Naive B cell (primary cell): ENCODE data around the gene VWF. TPM values are rescaled to one million over a fixed set of nuclear protein-coding genes. Genes with fewer than 3 reads are reported as not detected.
"Not testable (repeated sequence)": the region's sequence is repeated elsewhere in the genome, so short reads cannot be mapped to it uniquely, and the experiment has no call there.

Source experiments
- ATAC-seq, 2 donors: fragments of 150-1000 bp; cut with Tn5 transposase; 2 replicates each; pipeline ENCODE4 v1.10.0; 2021; ENCODE audit warnings: low read depth in 2 of 2, mild to moderate bottlenecking in 2 of 2, moderate library complexity in 2 of 2
- DNase-seq: peaks from one replicate; pipeline ENCODE4 v3.0.0; 2022
- H3K27ac Mint-ChIP-seq, 6 donors: one replicate each; pipeline ENCODE4 v1.8.0; 2020 to 2022; ENCODE audit warnings: mild to moderate bottlenecking in 6 of 6, mixed read lengths in 6 of 6, moderate library complexity in 5 of 6, inconsistent platforms in 2 of 6
- H3K27me3 Mint-ChIP-seq, 3 donors: one replicate each; pipeline ENCODE4 v1.8.0; 2021 to 2022; ENCODE audit warnings: mixed read lengths in 3 of 3, mild to moderate bottlenecking in 1 of 3
- H3K36me3 Mint-ChIP-seq, 2 donors: one replicate each; pipeline ENCODE4 v1.8.0; 2020 to 2022; ENCODE audit warnings: mixed read lengths in 2 of 2, inconsistent platforms in 1 of 2, mild to moderate bottlenecking in 1 of 2
- H3K4me1 Mint-ChIP-seq, 3 donors: one replicate each; pipeline ENCODE4 v1.8.0; 2020 to 2022; ENCODE audit warnings: mixed read lengths in 3 of 3, inconsistent platforms in 1 of 3, mild to moderate bottlenecking in 1 of 3, moderate library complexity in 1 of 3
- H3K4me3 Mint-ChIP-seq, 8 donors: one replicate each; pipeline ENCODE4 v1.8.0; 2020 to 2022; ENCODE audit warnings: mild to moderate bottlenecking in 8 of 8, mixed read lengths in 8 of 8, moderate library complexity in 8 of 8, inconsistent platforms in 2 of 8
- H3K9me3 Mint-ChIP-seq, 7 donors: one replicate each; pipeline ENCODE4 v1.8.0; 2020 to 2022; ENCODE audit warnings: mixed read lengths in 7 of 7, mild to moderate bottlenecking in 5 of 7, inconsistent platforms in 2 of 7, moderate library complexity in 1 of 7
- polyA plus RNA-seq, 6 donors: library from polyadenylated mRNA; unstranded; fragments of 300-500 nt; fragmentation: Illumina TruSeq; gene quantifications; one replicate each; pipeline ENCODE4 v1.2.3, GENCODE V29; 2021; ENCODE audit warnings: low read depth in 6 of 6

The VWF gene
- under 1 TPM in 2 of 6 donors, not detected in 4; 0.03 to 0.08 TPM for polyA plus RNA-seq

DNA sequence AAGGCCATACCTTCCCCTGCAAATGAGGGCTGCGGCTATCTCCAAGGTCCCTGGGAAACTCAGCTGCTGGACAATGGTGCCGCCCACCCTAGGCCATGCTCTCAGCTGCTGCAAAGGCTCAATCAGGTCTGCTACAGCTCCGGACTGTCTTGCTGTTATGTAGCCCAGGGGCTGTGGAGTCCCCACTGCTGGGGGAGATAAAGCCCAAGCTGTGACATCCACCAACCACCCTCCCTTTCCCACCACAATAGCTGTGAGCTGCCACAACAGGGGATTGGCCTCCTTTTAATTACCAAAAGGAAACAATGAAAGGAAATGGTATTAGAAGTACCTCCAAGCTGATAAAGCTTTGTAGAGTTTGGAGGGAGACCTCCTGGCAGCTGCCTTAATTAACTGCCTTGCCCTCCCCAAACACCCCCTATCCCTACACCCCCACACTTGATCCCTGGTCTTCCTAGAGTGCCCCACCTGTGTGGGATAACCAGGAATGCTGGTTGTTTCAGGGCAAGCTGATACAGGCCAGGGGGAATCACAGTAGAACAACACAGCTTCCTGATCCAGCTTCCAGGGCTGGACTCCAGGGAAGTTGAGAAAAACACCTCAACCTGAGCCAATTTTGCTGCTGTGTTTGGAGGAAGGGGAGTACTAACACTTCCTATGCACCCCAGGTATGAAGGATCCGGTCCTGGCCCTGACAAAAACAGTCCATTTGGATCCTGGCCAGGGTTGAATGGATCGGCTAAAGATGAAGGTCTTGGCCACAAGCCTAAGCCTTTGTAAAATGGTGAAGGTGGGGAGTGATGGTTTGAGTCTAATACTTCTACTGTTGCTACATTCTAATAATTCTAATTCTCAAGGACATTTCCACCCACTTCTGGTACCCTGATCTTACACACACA lies at the start of gene VWF:
VWF (minus strand) TSS at position 260 of the 899 bp plus-strand sequence. CDS start 1,474 bp downstream, outside the sequence.
- peaks cover 10 to 25% (median 18%) of the 10 kb centered on the region in 3 donors for H3K27me3 Mint-ChIP-seq
- H3K27ac Mint-ChIP-seq = no peak within 1 kb of the TSS
- no peaks in the 10 kb centered on the region for H3K36me3 Mint-ChIP-seq
- DNase-seq = no peak
- peaks cover 0 to 1% (median 0%) of the 10 kb centered on the region in 7 donors for H3K9me3 Mint-ChIP-seq
- no peak for ATAC-seq
- no peak within 1 kb of the TSS for H3K4me3 Mint-ChIP-seq
- H3K4me1 Mint-ChIP-seq = no peaks in the 10 kb centered on the region

DNA sequence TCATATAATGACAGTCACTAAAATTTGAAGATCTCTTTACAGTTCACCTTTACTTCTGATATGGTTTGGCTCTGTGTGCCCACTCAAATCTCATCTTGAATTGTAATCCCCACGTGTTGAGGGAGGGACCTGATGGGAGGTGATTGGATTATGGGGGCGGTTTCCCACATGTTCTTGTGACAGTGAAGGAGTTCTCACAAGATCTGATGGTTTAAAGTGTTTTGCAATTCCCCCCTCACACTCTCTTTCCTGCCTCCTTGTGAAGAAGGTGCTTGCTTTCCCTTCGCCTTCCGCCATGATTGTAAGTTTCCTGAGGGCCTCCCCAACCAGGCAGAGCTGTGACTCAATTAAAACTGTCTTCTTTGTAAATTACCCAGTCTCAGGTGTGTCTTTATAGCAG lies 48.4 kb upstream of the VWF start:
- no peaks in the 10 kb centered on the region for H3K36me3 Mint-ChIP-seq
- no peaks in the 10 kb centered on the region for H3K9me3 Mint-ChIP-seq
- no peak overlapping the region for H3K27ac Mint-ChIP-seq
- no peak overlapping the region for H3K4me3 Mint-ChIP-seq
- H3K4me1 Mint-ChIP-seq = peaks cover 5 to 10% (median 10%) of the 10 kb centered on the region in 3 donors
- ATAC-seq (no peak), DNase-seq (no peak)
- H3K27me3 Mint-ChIP-seq = peaks cover 4 to 10% (median 10%) of the 10 kb centered on the region in 3 donors

DNA sequence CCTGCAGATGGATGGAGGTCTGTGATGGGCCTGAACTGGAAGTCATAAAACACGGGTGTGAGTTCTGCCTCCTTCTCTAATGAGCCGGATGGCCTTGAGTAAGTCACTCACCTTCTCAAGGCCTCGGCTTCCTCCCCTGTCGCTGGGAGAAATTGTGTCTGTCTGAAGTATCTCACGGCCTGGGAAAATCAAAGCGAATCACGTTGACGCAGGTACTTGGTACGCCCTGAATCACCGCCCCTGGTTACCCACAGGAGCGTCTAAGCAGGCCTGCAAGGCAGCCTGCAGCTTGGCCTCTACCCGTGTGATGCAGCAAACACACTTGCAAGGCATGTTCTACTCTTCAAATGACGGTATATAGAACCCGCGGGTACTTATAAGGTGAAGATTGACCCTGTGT lies 47.6 kb upstream of the VWF start:
- Mint-ChIP-seq H3K36me3 (no peaks in the 10 kb centered on the region), H3K4me1 (peaks cover 13 to 18% (median 18%) of the 10 kb centered on the region in 3 donors), H3K27me3 (peaks cover 4 to 10% (median 10%) of the 10 kb centered on the region in 3 donors), H3K9me3 (no peaks in the 10 kb centered on the region), H3K4me3 (no peak overlapping the region), H3K27ac (no peak overlapping the region)
- no peak for ATAC-seq
- no peak for DNase-seq

DNA sequence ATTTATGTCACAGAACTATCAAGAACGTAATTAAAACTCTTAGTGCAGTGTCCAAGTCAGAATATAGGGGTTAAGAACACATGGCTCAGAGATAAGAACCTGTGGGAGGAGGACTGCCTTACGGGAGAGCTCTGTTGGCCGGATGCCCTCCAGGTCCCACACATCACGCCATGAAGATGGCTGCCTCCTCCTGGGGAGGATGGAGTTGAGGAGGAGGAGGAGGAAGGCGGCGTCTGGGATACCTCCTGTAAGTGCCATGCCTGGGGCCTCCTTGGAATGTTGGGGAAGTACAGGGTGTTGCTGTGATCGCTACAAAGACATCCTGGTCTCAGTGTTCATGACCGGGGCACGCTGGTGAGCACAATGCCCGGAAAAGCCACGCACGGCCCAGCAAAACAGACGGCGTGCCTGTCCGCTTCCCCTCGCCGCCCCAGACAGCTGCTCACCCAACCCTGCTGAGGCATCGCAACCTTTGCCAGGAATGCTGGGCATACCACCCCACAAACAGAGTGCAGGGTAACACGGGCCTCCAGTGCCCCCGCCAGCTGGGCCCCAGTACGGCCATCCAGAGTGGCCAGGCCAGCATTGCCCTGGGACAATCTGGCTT lies 47.0 kb upstream of the VWF start:
- Mint-ChIP-seq H3K36me3 (no peaks in the 10 kb centered on the region), H3K9me3 (no peaks in the 10 kb centered on the region), H3K4me1 (peaks cover 16 to 23% (median 23%) of the 10 kb centered on the region in 3 donors), H3K27ac (peak overlapping the region in 1 of 6 donors; percentile 88), H3K27me3 (peaks cover 4 to 10% (median 10%) of the 10 kb centered on the region in 3 donors), H3K4me3 (no peak overlapping the region)
- no peak for ATAC-seq
- DNase-seq = no peak

DNA sequence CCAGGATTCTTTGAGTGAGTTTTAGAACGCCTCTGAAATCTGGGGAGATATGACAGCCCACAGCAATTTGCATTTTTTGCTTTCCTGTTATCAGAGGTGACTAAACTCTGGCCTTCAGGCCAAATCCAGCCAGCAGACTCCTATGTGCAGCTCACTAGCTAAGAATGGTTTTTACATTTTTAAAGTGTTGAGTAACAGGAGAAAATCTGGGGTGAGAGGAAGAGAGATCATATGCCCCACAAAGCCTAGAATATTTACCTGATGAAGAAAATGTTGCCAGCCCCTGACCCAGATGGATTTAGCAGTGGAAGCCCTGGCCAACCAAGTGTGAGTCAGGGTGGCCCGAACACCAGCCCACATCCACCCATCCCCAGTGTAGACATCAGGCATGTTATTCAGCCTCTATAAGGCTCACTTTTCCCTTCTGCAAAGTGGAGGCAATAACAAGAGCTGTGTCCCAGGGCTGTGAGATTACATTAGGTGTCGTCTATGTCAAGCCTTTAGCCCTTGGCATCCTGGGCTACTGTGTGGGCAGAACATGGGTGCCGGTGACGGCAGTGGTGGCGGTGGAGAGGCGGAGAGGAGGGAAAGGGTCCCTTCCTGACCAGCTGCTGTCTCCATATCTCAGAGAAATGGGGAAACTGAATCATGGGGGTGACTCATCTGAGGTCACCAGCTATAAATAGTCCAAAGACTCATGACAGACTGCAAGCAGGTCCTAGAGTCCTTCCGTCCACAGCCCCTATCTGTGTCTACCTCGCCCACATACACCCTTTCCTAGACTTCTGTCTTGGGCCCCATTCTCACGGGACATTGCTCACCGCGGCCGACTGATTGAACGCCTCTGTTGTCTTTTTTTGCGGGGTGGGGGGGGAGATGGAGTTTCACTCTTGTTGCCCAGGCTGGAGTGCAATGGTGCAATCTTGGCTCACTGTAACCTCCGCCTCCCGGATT lies 43.1 kb upstream of the VWF start:
- Mint-ChIP-seq H3K27me3 (peaks cover 0 to 10% (median 2%) of the 10 kb centered on the region in 3 donors), H3K27ac (peak overlapping the region; percentile 18 to 97 (median 92)), H3K9me3 (no peaks in the 10 kb centered on the region), H3K36me3 (no peaks in the 10 kb centered on the region), H3K4me3 (peak overlapping the region in 4 of 8 donors; percentile 13 to 90 (median 60)), H3K4me1 (peaks cover 16 to 25% (median 23%) of the 10 kb centered on the region in 3 donors)
- ATAC-seq (peak; percentile 85 to 88), DNase-seq (peak; percentile 46)

DNA sequence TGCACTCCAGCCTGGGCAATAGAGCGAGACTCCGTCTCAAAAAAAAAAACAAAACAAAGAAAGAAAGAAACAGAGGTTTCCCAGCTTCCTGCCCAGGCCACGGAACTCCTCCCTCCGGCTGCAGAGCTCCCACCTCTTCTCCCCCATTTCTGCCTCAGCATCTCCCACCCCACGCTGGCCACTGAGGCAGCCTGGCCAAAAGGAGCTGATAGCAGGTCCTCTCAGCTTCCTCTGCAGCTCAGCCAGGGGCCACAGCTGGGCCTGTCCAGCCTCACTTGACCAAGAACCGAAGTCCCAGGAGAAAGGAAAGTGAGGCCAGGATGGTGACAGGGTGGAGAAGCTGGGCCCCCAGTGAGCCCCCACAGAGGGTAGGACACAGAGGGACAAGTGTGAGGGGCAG lies 42.3 kb upstream of the VWF start:
- Mint-ChIP-seq H3K4me3 (no peak overlapping the region), H3K36me3 (no peaks in the 10 kb centered on the region)

DNA sequence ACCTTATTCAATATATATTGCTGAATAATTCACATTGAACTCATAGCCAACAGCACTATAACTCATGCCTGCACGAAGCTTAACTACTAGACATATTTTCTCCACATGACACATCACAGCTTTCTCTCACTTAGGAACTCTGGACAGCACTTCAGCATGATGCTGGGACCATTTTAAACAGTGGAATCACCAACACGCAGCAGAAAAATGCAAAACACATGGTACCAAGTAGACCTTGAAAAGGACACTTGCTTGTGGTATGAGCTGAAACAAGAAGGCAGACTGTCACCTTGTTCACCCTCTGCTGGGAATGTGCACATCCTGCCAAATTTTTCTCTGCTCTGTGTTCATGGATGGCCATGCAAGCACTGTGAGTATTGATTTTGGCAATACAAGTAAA lies 40.9 kb upstream of the VWF start:
- peaks cover 16 to 25% (median 23%) of the 10 kb centered on the region in 3 donors for H3K4me1 Mint-ChIP-seq
- no peak overlapping the region for H3K27ac Mint-ChIP-seq
- H3K36me3 Mint-ChIP-seq = no peaks in the 10 kb centered on the region
- no peaks in the 10 kb centered on the region for H3K9me3 Mint-ChIP-seq
- no peak overlapping the region for H3K4me3 Mint-ChIP-seq
- H3K27me3 Mint-ChIP-seq = peaks cover 4 to 17% (median 12%) of the 10 kb centered on the region in 3 donors
- DNase-seq (no peak), ATAC-seq (no peak)

More for the DNA sequence above, 42.3 kb upstream of the VWF start:
- DNase-seq = no peak
- peak overlapping the region in 5 of 6 donors; percentile 18 to 97 (median 90) for H3K27ac Mint-ChIP-seq
- H3K27me3 Mint-ChIP-seq = peaks cover 0 to 10% (median 0%) of the 10 kb centered on the region in 3 donors
- no peaks in the 10 kb centered on the region for H3K9me3 Mint-ChIP-seq
- peaks cover 16 to 25% (median 23%) of the 10 kb centered on the region in 3 donors for H3K4me1 Mint-ChIP-seq
- no peak for ATAC-seq

DNA sequence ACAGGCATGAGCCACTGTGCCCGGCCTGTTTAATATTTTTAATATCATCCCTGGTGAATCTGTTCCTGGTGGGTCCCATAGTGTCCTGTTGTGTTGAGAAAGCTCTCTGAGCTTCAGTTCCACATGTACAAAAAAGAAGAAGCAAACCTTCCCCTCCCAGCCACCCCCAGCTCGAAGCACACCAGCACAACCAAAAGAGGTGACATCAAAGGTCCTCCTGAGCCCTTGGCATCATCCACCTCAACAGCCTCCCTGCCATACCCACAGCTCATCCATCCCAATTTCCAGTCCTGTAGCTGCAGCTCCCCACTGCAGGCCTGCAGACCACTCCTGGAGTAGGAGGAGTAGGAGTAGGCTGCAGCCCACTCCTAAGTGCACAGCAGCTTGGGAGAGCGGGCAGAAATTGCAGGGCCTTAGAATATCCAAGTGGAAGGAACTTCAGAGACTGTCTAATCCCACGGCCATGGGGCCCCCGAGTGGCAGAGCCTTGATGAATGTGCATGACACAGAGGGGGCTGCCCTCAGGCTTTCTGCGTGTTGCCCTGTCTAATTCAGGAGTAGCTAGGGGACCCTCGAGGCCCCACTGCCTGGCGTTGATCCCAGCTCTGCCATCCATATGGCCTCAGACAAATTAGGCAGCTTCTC lies 39.1 kb upstream of the VWF start:
- no peaks in the 10 kb centered on the region for H3K9me3 Mint-ChIP-seq
- H3K4me3 Mint-ChIP-seq = peak overlapping the region in 1 of 8 donors; percentile 5
- no peak for DNase-seq
- no peaks in the 10 kb centered on the region for H3K36me3 Mint-ChIP-seq
- peaks cover 14 to 26% (median 21%) of the 10 kb centered on the region in 3 donors for H3K4me1 Mint-ChIP-seq
- H3K27me3 Mint-ChIP-seq = peaks cover 6 to 26% (median 25%) of the 10 kb centered on the region in 3 donors
- no peak for ATAC-seq
- no peak overlapping the region for H3K27ac Mint-ChIP-seq

DNA sequence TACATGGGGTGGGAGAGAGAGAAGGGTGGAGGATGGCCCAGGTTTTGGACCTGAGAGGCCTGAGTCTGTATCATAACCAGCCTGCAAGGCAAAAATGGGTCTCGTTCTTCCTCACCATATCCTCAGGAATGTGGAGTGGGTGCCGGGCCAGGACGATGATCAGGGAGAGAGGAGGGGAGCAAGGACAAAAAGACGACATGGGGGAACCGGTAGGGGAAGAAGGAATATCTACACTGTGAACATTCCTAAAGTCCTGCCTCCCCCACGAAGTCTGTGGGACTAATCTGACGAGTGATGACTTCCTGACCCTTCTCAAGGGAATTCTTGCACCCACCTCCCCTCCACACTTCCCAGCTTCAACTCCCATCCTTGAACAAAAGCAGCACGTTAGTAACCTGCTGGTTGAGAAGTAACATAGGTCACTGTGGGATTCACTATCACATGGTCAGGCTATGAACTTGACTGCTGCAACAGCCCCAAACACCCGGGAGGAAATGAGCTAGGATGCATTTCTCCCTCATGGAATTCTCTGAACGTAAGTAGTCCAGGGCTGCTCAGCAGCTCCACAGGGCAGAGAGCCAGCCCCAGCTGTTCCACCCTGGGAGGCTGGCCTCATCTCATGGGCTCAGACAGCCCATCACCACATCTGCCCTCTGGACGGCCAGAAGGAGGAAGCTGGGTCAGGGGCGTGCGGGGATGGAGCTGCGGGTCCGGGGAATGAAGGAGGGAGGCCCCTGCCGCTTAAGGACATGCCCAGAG lies 36.8 kb upstream of the VWF start:
- H3K36me3 Mint-ChIP-seq = no peaks in the 10 kb centered on the region
- ATAC-seq (no peak), DNase-seq (no peak)
- H3K27me3 Mint-ChIP-seq = peaks cover 11 to 35% (median 26%) of the 10 kb centered on the region in 3 donors
- peak overlapping the region in 1 of 6 donors; percentile 81 for H3K27ac Mint-ChIP-seq
- peaks cover 0 to 4% (median 2%) of the 10 kb centered on the region in 3 donors for H3K4me1 Mint-ChIP-seq
- no peaks in the 10 kb centered on the region for H3K9me3 Mint-ChIP-seq
- H3K4me3 Mint-ChIP-seq = no peak overlapping the region

DNA sequence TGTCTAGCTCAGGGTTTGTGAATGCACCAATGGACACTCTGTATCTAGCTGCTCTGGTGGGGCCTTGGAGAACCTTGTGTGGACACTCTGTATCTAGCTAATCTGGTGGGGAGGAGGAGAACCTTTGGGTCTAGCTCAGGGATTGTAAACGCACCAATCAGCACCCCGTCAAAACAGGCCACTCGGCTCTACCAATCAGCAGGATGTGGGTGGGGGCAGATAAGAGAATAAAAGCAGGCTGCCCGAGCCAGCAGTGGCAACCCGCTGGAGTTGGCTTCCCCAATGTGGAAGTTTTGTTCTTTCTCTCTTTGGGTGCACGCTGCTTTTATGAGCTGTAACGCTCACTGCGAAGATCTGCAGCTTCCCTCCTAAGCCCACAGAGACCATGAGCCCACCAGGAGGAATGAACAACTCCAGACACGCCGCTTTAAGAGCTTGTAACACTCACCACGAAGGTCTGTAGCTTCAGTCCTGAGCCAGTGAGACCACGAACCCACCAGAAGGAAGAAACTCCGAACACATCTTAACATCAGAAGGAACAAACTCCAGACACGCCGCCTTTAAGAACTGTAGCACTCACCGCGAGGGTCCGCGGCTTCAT lies 35.7 kb upstream of the VWF start:
- H3K36me3 Mint-ChIP-seq, H3K9me3 Mint-ChIP-seq, DNase-seq, H3K4me1 Mint-ChIP-seq, ATAC-seq, H3K4me3 Mint-ChIP-seq: not testable (repeated sequence)
- Mint-ChIP-seq H3K27ac (peak overlapping the region in 1 of 6 donors; percentile 26), H3K27me3 (peaks cover 11 to 35% (median 27%) of the 10 kb centered on the region in 3 donors)

DNA sequence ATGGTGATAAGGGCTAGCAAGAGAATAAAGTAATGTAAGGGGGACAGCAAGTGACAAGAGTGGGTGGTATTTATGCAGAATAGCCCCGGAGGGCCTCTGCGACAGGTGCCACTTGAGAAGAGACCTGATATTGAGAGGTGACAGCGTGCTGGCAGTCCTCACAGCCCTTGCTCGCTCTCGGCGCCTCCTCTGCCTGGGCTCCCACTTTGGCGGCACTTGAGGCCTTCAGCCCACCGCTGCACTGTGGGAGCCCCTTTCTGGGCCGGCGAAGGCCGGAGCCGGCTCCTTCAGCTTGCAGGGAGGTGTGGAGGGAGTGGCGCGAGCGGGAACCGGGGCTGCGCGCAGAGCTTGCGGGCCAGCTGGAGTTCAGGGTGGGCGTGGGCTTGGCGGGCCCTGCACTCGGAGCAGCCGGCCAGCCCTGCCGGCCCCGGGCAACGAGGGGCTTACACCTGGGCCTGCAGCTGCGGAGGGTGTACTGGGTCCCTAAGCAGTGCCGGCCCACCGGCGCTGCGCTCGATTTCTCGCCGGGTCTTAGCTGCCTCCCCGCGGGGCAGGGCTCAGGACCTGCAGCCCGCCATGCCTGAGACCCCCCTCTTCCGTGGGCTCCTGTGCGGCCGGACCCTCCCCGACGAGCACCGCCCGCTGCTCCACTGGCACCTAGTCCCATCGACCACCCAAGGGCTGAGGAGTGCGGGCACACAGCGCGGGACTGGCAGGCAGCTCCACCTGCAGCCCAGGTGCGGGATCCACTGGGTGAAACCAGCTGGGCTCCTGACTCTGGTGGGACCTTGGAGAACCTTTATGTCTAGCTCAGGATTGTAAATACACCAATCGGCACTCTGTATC lies 34.9 kb upstream of the VWF start:
- peaks cover 11 to 43% (median 33%) of the 10 kb centered on the region in 3 donors for H3K27me3 Mint-ChIP-seq
- not testable (repeated sequence) for H3K4me3 Mint-ChIP-seq, ATAC-seq

More for the DNA sequence above, 34.9 kb upstream of the VWF start:
- H3K4me1 Mint-ChIP-seq, H3K9me3 Mint-ChIP-seq, DNase-seq, H3K36me3 Mint-ChIP-seq: not testable (repeated sequence)
- H3K27ac Mint-ChIP-seq = peak overlapping the region in 1 of 6 donors; percentile 57
